ENCODE data around the gene MT1H. TPM values are rescaled to one million over a fixed set of nuclear protein-coding genes. Genes with fewer than 3 reads are reported as not detected.

The MT1H gene
- total RNA-seq = not detected

DNA sequence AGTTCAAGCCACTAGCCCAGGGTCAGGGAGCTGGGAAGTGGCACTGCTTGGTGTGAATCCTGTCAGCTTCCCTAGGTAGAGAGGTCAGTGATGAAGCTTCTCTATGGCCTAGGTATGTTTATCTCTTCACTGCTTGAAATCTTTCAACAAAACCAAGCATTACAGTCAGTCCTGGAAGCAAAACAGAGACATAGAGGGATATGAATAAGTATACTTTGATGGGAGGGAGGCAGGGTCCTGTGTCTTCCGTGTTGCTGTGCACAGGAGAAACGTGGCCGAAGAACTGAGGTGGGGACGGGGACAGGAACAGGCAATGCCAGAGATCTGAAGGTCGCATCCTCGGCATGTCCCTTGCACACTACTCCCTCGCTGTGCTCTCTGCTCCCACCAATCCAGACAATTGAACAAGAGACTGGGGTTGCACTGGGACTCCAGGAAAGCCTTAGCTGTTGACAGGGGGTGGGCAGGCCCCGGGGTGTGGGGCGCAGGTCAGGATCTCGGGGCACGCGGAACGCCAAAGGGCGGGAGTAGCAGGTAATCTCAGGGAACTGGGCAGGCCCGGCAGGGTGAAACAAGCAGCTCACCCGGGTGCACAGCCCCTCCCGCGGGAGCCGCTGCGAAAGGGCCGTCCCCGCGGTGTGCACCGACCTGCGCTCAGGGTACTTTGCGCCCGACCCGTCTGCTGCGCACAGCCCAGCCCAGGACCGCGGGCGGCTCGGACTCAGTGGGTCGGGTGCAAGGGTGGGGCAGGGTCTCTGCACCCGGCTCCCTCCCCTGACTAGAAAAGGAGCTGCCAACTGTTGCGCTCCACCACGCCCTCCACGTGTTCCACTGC, at the start of gene MT1H:
TSS of gene MT1H (plus strand) at position 810 of the 835 bp plus-strand sequence. CDS start 71 bp downstream, outside the sequence.

DNA sequence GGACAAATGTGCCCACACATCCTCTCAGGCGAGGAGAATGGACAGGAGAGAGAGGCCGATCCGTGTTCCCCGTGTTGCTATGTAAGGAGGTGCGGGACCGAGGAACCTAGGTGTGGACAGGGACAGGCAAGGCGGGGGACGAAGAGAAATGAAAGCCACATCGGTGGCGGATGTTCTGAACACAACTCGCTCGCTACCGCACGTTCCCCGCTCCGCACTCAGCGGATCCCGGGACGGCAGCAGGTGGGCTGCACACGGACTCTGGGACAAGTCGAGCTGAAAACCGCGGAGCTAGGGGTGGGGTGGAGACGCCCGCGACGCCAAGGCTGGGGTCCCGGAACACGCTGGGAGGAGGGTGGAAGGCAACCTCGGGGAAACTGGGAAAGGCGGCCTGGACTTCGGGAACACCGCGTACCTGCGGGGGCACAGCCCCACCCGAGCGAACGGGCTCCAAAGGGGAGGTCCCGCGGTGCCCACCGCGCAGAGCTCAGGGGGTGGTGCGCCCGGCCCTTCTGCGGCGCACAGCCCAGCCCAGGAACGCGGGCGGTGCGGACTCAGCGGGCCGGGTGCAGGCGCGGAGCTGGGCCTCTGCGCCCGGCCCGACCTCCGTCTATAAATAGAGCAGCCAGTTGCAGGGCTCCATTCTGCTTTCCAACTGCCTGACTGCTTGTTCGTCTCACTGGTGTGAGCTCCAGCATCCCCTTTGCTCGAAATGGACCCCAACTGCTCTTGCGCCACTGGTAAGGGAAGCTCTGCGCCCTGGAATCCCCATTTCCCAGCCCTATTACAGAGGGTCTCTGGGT, 44.3 kb upstream of the MT1H start, which contains the start of gene MT1E:
TSS of gene MT1E (plus strand) at position 642 of the 803 bp plus-strand sequence. CDS start at position 713, 71 bp downstream.

DNA sequence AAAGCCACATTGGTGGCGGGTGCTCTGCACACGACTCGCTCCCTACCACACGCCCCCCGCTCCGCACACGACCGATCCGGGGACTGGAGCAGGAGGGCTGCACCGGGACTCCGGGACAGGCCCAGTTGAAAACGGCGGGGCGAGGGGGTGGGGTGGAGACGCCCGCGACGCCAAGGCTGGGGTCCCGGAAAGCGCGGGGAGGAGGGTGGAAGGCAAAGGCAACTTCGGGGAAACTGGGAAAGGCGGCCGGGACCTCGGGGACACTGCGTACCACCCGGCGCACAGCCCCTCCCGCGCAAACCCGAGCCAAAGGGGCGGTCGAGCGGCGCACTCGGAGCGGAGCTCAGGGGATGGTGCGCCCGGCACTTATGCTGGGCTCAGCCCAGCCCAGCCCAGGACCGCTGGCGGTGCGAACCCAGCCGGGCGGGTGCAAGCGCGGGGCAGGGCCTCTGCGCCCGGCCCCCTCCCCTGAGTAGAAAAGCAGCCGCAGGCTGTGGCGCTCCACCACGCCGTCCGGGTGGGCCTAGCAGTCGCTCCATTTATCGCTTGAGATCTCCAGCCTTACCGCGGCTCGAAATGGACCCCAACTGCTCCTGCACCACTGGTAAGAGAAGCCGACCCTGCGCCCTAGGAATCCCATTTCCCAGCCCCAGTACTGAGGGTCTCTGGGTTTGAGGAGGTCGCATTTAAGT, 37.3 kb upstream of the MT1H start, which contains the start of gene MT1M:
TSS of gene MT1M (plus strand) at position 504 of the 692 bp plus-strand sequence. CDS start at position 577, 73 bp downstream.

GRCh38 chr16:56637814-56638750, 31.5 kb upstream of the MT1H start, which contains the start of gene MT1A:
Gene MT1A, plus strand, starts transcription at chr16:56638666. Its CDS starts 73 bp downstream, at chr16:56638739.

DNA sequence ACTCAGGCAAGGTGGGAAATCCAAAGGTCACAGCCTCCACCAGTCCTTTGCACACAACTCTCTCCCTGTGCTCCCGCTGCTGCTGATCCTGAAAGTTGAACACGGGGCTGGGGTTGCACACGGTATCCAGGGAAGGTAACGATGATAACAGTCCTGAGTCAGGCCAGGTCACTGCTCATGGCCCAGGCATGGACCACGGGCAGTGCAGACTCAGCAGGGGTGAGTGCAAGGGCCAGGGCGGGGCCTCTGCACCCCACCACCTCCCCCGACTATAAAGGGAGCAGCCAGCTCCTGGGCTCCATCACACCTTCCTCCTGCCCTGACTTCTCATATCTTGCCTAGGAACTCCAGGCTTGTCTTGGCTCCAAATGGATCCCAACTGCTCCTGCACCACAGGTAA, 18.0 kb upstream of the MT1H start, which contains the start of gene MT1B:
TSS of gene MT1B (plus strand) at position 301 of the 400 bp plus-strand sequence. CDS start at position 369, 68 bp downstream.

DNA sequence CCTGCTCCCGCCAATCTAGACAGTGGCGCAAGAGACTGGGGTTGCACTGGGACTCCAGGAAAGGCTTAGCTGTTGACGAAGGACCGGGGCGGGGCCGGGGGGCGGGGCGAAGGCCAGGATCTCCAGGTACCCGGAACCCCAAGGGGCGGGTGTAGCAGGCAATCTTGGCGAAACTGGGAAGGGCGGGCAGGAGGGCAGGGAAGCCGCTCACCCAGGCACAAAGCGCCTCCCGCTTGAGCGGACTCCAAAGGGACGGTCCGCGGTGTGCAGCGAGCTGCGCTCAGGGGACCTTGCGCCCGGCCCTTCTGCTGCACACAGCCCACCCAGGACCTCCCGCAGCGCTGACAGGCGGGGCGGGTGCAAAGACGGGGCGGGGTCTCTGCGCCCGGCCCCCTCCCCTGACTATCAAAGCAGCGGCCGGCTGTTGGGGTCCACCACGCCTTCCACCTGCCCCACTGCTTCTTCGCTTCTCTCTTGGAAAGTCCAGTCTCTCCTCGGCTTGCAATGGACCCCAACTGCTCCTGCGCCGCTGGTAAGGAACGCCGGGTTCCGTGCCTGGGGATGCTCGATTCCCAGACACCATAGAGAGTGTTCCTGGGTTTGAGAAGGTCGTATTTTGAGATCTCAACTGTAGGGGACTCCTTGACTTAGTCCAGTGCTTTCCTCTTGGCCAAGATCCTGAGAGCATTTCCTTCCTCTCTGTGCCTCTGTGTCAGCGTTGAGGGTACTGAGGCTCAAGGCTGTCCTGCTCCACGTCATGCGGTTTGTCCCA, 11.9 kb upstream of the MT1H start, which contains the start of gene MT1F:
TSS of gene MT1F (plus strand) at position 405 of the 772 bp plus-strand sequence. CDS start at position 505, 100 bp downstream.

DNA sequence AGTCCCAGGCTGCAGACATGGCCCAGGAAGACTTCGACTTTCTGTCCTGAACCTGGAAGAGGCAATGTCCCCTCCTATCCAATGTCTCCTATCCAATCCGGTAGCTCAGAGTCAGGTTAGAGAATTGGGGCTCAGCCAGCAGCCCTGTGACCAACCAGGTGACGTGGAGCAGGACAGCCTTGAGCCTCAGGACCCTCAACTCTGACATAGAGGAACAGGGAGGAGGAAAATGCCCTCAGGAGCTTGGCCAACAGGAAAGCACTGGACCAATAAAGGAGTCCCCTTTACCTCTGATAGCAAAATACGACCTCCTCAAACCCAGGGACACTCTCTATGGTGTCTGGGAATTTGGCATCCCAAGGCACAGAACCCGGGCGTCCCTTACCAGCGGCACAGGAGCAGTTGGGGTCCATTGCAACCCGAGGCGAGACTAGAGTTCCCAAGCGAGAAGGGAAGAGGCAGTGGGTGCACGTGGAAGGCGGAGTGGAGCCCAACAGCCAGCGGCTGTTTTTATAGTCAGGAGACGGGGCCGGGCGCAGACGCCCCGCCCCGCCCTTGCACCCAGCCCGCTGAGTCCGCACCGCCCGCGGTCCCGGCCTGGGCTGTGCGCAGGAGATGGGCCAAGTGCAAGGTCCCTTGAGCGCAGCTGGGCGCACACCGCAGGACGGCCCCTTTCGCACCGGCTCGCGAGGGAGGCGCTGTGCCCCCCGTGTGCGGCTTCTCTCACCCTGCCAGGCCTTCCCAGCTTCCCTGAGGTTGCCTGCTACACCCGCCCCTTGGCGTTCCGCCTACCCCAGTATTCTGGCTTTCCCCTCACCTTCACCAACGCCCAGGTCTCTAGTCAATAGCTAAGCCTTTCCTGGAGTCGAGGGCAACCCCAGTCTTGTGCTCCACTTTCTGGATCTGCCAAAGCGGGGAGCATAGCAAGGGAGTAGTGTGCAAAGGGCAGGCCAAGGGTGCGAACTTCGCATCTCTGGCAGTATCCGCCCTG, 1.7 kb upstream of the MT1H start, which contains the start of gene MT1G:
TSS of gene MT1G (minus strand) at position 485 of the 991 bp plus-strand sequence. CDS start at position 413, 72 bp downstream.

GRCh38 chr16:56681939-56682702, 12.5 kb downstream of the MT1H start, which contains the start of gene MT1X:
Gene MT1X, plus strand, starts transcription at chr16:56682470. Its CDS starts 71 bp downstream, at chr16:56682541.

Other genes with a start within 250 kb of the MT1H start
- 10 to 100 TPM; 53.4 to 53.9 TPM for gene AMFR, start 244.3 kb upstream of the MT1H start, total RNA-seq
- 100 to 1,000 TPM; 175 TPM for gene NUDT21, start 218.5 kb upstream of the MT1H start, total RNA-seq
- 10 to 100 TPM; 34.8 to 37.1 TPM for gene OGFOD1, start 218.3 kb upstream of the MT1H start, total RNA-seq
- 10 to 100 TPM; 21.7 to 22.4 TPM for gene BBS2, start 149.8 kb upstream of the MT1H start, total RNA-seq
- gene MT4, start 104.7 kb upstream of the MT1H start, total RNA-seq = not detected
- gene MT3, start 80.3 kb upstream of the MT1H start, total RNA-seq = 1 to 10 TPM; 4.3 to 4.8 TPM
- gene MT2A, start 61.2 kb upstream of the MT1H start, total RNA-seq = 10 to 100 TPM; 46.6 to 52.2 TPM
- 10 to 100 TPM; 15.5 to 21.7 TPM for gene MT1E, start 44.0 kb upstream of the MT1H start, total RNA-seq
- not detected for gene MT1M, start 37.2 kb upstream of the MT1H start, total RNA-seq
- gene MT1A, start 31.1 kb upstream of the MT1H start, total RNA-seq = not detected
- gene MT1B, start 17.9 kb upstream of the MT1H start, total RNA-seq = not detected
- gene MT1F, start 11.9 kb upstream of the MT1H start, total RNA-seq = 10 to 100 TPM; 22.0 to 23.7 TPM
- 1 to 10 TPM; 3.2 to 4.7 TPM for gene MT1G, start 1.7 kb upstream of the MT1H start, total RNA-seq
- 10 to 100 TPM; 45.1 to 49.9 TPM for gene MT1X, start 12.7 kb downstream of the MT1H start, total RNA-seq
- gene NUP93, start 60.3 kb downstream of the MT1H start, total RNA-seq = 10 to 100 TPM; 62.8 to 65.1 TPM
- not detected for gene SLC12A3, start 195.4 kb downstream of the MT1H start, total RNA-seq

Measured in activated naive CD4-positive, alpha-beta T cell treated with anti-CD3 and anti-CD28 coated beads, Interleukin-2, amount 10 ng/mL, durations not matched to agents 5 hours and 36 hours (primary cell).